Bronchial epithelial cell (primary cell): ENCODE data around the gene EGFLAM. TPM values are rescaled to one million over a fixed set of nuclear protein-coding genes. Genes with fewer than 3 reads are reported as not detected.

ENCODE experiments used
- DNase-seq: peaks from one replicate; pipeline ENCODE4 v3.0.0-alpha.2; 2010; ENCODE audit warnings: low read depth
- FAIRE-seq: peaks from 2 replicates; lab custom pipeline; 2011; peaks lifted over from hg19 to GRCh38; lab: Jason Lieb, UNC
- H3K27me3 ChIP-seq: 2 replicates; pipeline ENCODE4 v1.5.1; 2011; ENCODE audit warnings: low read length; ENCODE audit not compliant: control insufficient read depth, insufficient read depth
- H3K36me3 ChIP-seq: 2 replicates; pipeline ENCODE4 v1.5.1; 2011; ENCODE audit warnings: low read length; ENCODE audit not compliant: control insufficient read depth, insufficient read depth
- H3K4me3 ChIP-seq: 2 replicates; pipeline ENCODE4 v1.5.1; 2011; ENCODE audit warnings: mild to moderate bottlenecking, low read depth, low read length, control low read depth
- CTCF ChIP-seq: IDR thresholded peaks from 2 replicates; pipeline ENCODE4 v1.5.1; 2011; ENCODE audit warnings: mild to moderate bottlenecking, moderate library complexity, low read length, control low read depth, inconsistent platforms; ENCODE audit not compliant: insufficient read depth, severe bottlenecking
- total RNA-seq: library from RNA; depleted of rRNA; stranded (reverse); fragments of >200 nt; gene quantifications from 2 replicates; pipeline ENCODE4 v1.2.1, GENCODE V29; 2014

EGFLAM gene
- total RNA-seq, 1 donor from 2014 or later = 0.53 TPM

- Histone ChIP-seq H3K27me3 (no peaks in the 10 kb centered on the region), H3K36me3 (no peaks in the 10 kb centered on the region), H3K4me3 (no peak overlapping the region)
- no peak for TF ChIP-seq CTCF
- DNase-seq (no peak), FAIRE-seq (no peak)
These were observed 27.6 kb downstream of the EGFLAM start for GRCh38 chr5:38286002-38286401.

GRCh38 chr5:38287124-38287523, 28.8 kb downstream of the EGFLAM start:
- Histone ChIP-seq H3K27me3 (no peaks in the 10 kb centered on the region), H3K36me3 (no peaks in the 10 kb centered on the region), H3K4me3 (no peak overlapping the region)
- no peak for TF ChIP-seq CTCF
- no peak for DNase-seq
- no peak for FAIRE-seq

- no peak overlapping the region for H3K4me3 ChIP-seq
- no peaks in the 10 kb centered on the region for H3K27me3 ChIP-seq
- TF ChIP-seq CTCF = no peak
- H3K36me3 ChIP-seq = no peaks in the 10 kb centered on the region
- DNase-seq (no peak), FAIRE-seq (peak; percentile 58)
These were observed 31.1 kb downstream of the EGFLAM start for GRCh38 chr5:38289457-38289856.

GRCh38 chr5:38290028-38290653, 31.8 kb downstream of the EGFLAM start:
- no peak for DNase-seq
- peak; percentile 60 for FAIRE-seq

GRCh38 chr5:38291355-38291754, 33.0 kb downstream of the EGFLAM start:
- DNase-seq (peak; percentile 84), FAIRE-seq (peak; percentile 89)
- Histone ChIP-seq H3K36me3 (no peaks in the 10 kb centered on the region), H3K27me3 (no peaks in the 10 kb centered on the region), H3K4me3 (no peak overlapping the region)
- no peak for TF ChIP-seq CTCF

More at GRCh38 chr5:38290028-38290653, 31.8 kb downstream of the EGFLAM start:
- H3K36me3 ChIP-seq = no peaks in the 10 kb centered on the region
- H3K27me3 ChIP-seq = no peaks in the 10 kb centered on the region
- no peak for TF ChIP-seq CTCF
- H3K4me3 ChIP-seq = no peak overlapping the region

- Histone ChIP-seq H3K36me3 (no peaks in the 10 kb centered on the region), H3K4me3 (no peak overlapping the region), H3K27me3 (no peaks in the 10 kb centered on the region)
- TF ChIP-seq CTCF = no peak
- DNase-seq = no peak
- no peak for FAIRE-seq
These were observed 33.9 kb downstream of the EGFLAM start for GRCh38 chr5:38292228-38292627.
